IMR-90 (cell line): Measurements from ENCODE around the gene RNF180. TPM values are rescaled to one million over a fixed set of nuclear protein-coding genes. Genes with fewer than 3 reads are reported as not detected.

Experiments used
- ATAC-seq: fragments of 200-7000 bp; cut with Tn5 transposase; 2 replicates; pipeline ENCODE4 v1.9.1; 2020; ENCODE audit warnings: low read depth, mild to moderate bottlenecking, moderate library complexity
- BruUV-seq: library from RNA; stranded (reverse); fragments of 400-500 nt; replicated peaks from 2 replicates; lab custom pipeline; 2021; lab: Mats Ljungman, UMichigan
- CTCF ChIA-PET: fragments of 300-600 bp; formaldehyde crosslinking; extraction: SDS; loops from one replicate; lab custom pipeline; 2021; ENCODE audit warnings: antibody characterized with exemption; lab: Yijun Ruan, JAX
- POLR2A ChIA-PET: fragments of 300-600 bp; sonication (Branson Sonifier 250); formaldehyde crosslinking; loops from one replicate; lab custom pipeline; 2022; ENCODE audit warnings: antibody characterized with exemption; ENCODE audit not compliant: unreplicated experiment; lab: Charles Lee
- DNase-seq: peaks from one replicate; pipeline ENCODE4 v3.0.0; 2013
- H2AFZ ChIP-seq: replicated peaks from 2 replicates; pipeline ENCODE3; 2013; ENCODE audit warnings: low read length, mild to moderate bottlenecking; ENCODE audit not compliant: poor library complexity
- H2AK5ac ChIP-seq: 2 replicates; pipeline ENCODE4 v1.6.1; 2013; ENCODE audit warnings: low read depth, low read length, inconsistent platforms
- H2AK9ac ChIP-seq: replicated peaks from 2 replicates; pipeline ENCODE3; 2013; ENCODE audit warnings: mild to moderate bottlenecking, low read depth, low read length, moderate library complexity; ENCODE audit not compliant: poor library complexity
- H2BK120ac ChIP-seq: 2 replicates; pipeline ENCODE4 v1.6.1; 2013; ENCODE audit warnings: low read depth, low read length, inconsistent platforms
- H2BK15ac ChIP-seq: 3 replicates; pipeline ENCODE4 v1.6.1; 2013; ENCODE audit warnings: low read depth, low read length, inconsistent platforms
- H2BK20ac ChIP-seq: 2 replicates; pipeline ENCODE4 v1.6.1; 2013; ENCODE audit warnings: low read depth, mild to moderate bottlenecking, inconsistent platforms, low read length, moderate library complexity
- H2BK5ac ChIP-seq: 2 replicates; pipeline ENCODE4 v1.6.1; 2013; ENCODE audit warnings: mild to moderate bottlenecking, low read depth, low read length, inconsistent platforms; ENCODE audit not compliant: poor library complexity, severe bottlenecking
- H3K14ac ChIP-seq: replicated peaks from 2 replicates; pipeline ENCODE4 v1.6.1; 2013; ENCODE audit warnings: low read depth, low read length, inconsistent platforms
- H3K18ac ChIP-seq: 2 replicates; pipeline ENCODE4 v1.6.1; 2013; ENCODE audit warnings: low read depth, low read length, control low read depth
- H3K23ac ChIP-seq: 2 replicates; pipeline ENCODE4 v1.6.1; 2013; ENCODE audit warnings: low read depth, low read length, inconsistent platforms
- H3K27ac ChIP-seq: 2 replicates; pipeline ENCODE4 v1.5.1; 2013; ENCODE audit warnings: mild to moderate bottlenecking, control low read depth, low read length; ENCODE audit not compliant: insufficient read depth
- H3K27me3 ChIP-seq: 2 replicates; pipeline ENCODE4 v1.6.1; 2013; ENCODE audit warnings: low read length; ENCODE audit not compliant: control insufficient read depth, insufficient read depth
- H3K36me3 ChIP-seq: 2 replicates; pipeline ENCODE4 v1.6.1; 2013; ENCODE audit warnings: low read length, mixed read lengths; ENCODE audit not compliant: control insufficient read depth, insufficient read depth
- H3K4ac ChIP-seq: 2 replicates; pipeline ENCODE4 v1.6.1; 2013; ENCODE audit warnings: low read depth, low read length, inconsistent platforms
- H3K4me1 ChIP-seq: 2 replicates; pipeline ENCODE4 v1.6.1; 2013; ENCODE audit warnings: low read length, mixed read lengths; ENCODE audit not compliant: control insufficient read depth, insufficient read depth
- H3K4me2 ChIP-seq: 2 replicates; pipeline ENCODE4 v1.6.1; 2013; ENCODE audit warnings: low read depth, mild to moderate bottlenecking, control low read depth, low read length, moderate library complexity
- H3K4me3 ChIP-seq: 2 replicates; pipeline ENCODE4 v1.5.1; 2013; ENCODE audit warnings: low read depth, mild to moderate bottlenecking, control low read depth, low read length, moderate library complexity; ENCODE audit not compliant: insufficient read depth
- H3K56ac ChIP-seq: 2 replicates; pipeline ENCODE4 v1.6.1; 2013; ENCODE audit warnings: low read length, inconsistent platforms; ENCODE audit not compliant: insufficient read depth; ENCODE audit errors: extremely low read depth
- H3K79me1 ChIP-seq, 2 experiments: 2 replicates each; pipeline ENCODE4 v1.6.1; 2013; ENCODE audit warnings: low read length in 2 of 2, inconsistent platforms in 1 of 2, low read depth in 1 of 2
- H3K9ac ChIP-seq: 2 replicates; pipeline ENCODE4 v1.6.1; 2013; ENCODE audit warnings: low read depth, low read length, control low read depth
- H3K9me1 ChIP-seq: 2 replicates; pipeline ENCODE4 v1.6.1; 2013; ENCODE audit warnings: low read length, inconsistent platforms; ENCODE audit not compliant: insufficient read depth
- H3K9me3 ChIP-seq: 2 replicates; pipeline ENCODE4 v1.6.1; 2013; ENCODE audit warnings: low read length; ENCODE audit not compliant: control insufficient read depth, insufficient read depth
- H4K20me1 ChIP-seq: 2 replicates; pipeline ENCODE4 v1.6.1; 2013; ENCODE audit warnings: low read length, inconsistent platforms; ENCODE audit not compliant: insufficient read depth
- H4K5ac ChIP-seq: 2 replicates; pipeline ENCODE4 v1.6.1; 2013; ENCODE audit warnings: mild to moderate bottlenecking, low read depth, low read length, control low read depth
- H4K8ac ChIP-seq, 2 experiments: 2 replicates each; pipeline ENCODE4 v1.6.1; 2013; ENCODE audit warnings: low read depth in 2 of 2, low read length in 2 of 2, control low read depth in 1 of 2, inconsistent platforms in 1 of 2
- H4K91ac ChIP-seq: 2 replicates; pipeline ENCODE4 v1.6.1; 2013; ENCODE audit warnings: low read depth, low read length, inconsistent platforms; ENCODE audit not compliant: insufficient read depth
- BHLHE40 ChIP-seq: fragments of 150-350 bp; IDR thresholded peaks from 2 replicates; pipeline ENCODE4 v1.6.1; 2016; ENCODE audit warnings: mild to moderate bottlenecking, low read depth, low read length
- CEBPB ChIP-seq: IDR thresholded peaks from 2 replicates; pipeline ENCODE4 v1.6.1; 2012; ENCODE audit warnings: low read depth, low read length, improper control_type of control experiment
- CHD1 ChIP-seq: IDR thresholded peaks from 2 replicates; pipeline ENCODE4 v1.6.1; 2012; ENCODE audit warnings: low read depth, low read length, improper control_type of control experiment
- CTCF ChIP-seq: conservative IDR thresholded peaks from 2 replicates; pipeline ENCODE4 v1.5.1; 2012; ENCODE audit warnings: mild to moderate bottlenecking, low read depth, low read length, improper control_type of control experiment
- ELK1 ChIP-seq: fragments of 150-350 bp; IDR thresholded peaks from 2 replicates; pipeline ENCODE4 v1.6.1; 2016; ENCODE audit warnings: low read depth, mild to moderate bottlenecking, low read length, moderate library complexity, borderline replicate concordance
- FOS ChIP-seq: fragments of 150-350 bp; IDR thresholded peaks from 2 replicates; pipeline ENCODE4 v1.6.1; 2016; ENCODE audit warnings: low read depth, low read length
- MAFK ChIP-seq: IDR thresholded peaks from 2 replicates; pipeline ENCODE4 v1.6.1; 2012; ENCODE audit warnings: low read depth, low read length, improper control_type of control experiment
- MAZ ChIP-seq: IDR thresholded peaks from 2 replicates; pipeline ENCODE4 v1.6.1; 2012; ENCODE audit warnings: low read depth, mild to moderate bottlenecking, low read length, improper control_type of control experiment, moderate library complexity, borderline replicate concordance
- MXI1 ChIP-seq: IDR thresholded peaks from 2 replicates; pipeline ENCODE4 v1.6.1; 2012; ENCODE audit warnings: low read depth, mild to moderate bottlenecking, low read length, moderate library complexity, borderline replicate concordance
- NFE2L2 ChIP-seq: fragments of 150-350 bp; IDR thresholded peaks from 2 replicates; pipeline ENCODE4 v1.6.1; 2016; ENCODE audit warnings: low read depth, mild to moderate bottlenecking, low read length
- POLR2A ChIP-seq: IDR thresholded peaks from 2 replicates; pipeline ENCODE4 v1.6.1; 2012; ENCODE audit warnings: mild to moderate bottlenecking, low read depth, low read length
- RAD21 ChIP-seq: IDR thresholded peaks from 2 replicates; pipeline ENCODE4 v1.6.1; 2012; ENCODE audit warnings: low read length, improper control_type of control experiment
- RCOR1 ChIP-seq: IDR thresholded peaks from 2 replicates; pipeline ENCODE4 v1.6.1; 2012; ENCODE audit warnings: mild to moderate bottlenecking, low read length, improper control_type of control experiment; ENCODE audit not compliant: insufficient replicate concordance
- RFX5 ChIP-seq: IDR thresholded peaks from 2 replicates; pipeline ENCODE4 v1.8.0; 2012; ENCODE audit warnings: low read depth, mild to moderate bottlenecking, low read length, moderate library complexity
- SMC3 ChIP-seq: fragments of 150-350 bp; IDR thresholded peaks from 2 replicates; pipeline ENCODE4 v1.6.1; 2016; ENCODE audit warnings: low read depth, mild to moderate bottlenecking, antibody characterized with exemption, low read length, moderate library complexity
- dilution Hi-C: fragments of 300-500 bp; cut with HindIII; formaldehyde crosslinking; loops from one replicate; pipeline ENCODE4 v1.14.3; 2018; ENCODE audit warnings: low sequenced_read_pairs; ENCODE audit not compliant: unreplicated experiment
- in situ Hi-C: fragments of 300-500 bp; cut with MboI; formaldehyde crosslinking; loops from 3 replicates; pipeline ENCODE4 v1.14.3; 2019; ENCODE audit warnings: low sequenced_read_pairs, inconsistent platforms, mixed read lengths
- intact Hi-C: fragments of 100-400 bp; cut with micrococcal nuclease; formaldehyde crosslinking; loops from 2 replicates; pipeline ENCODE4 v1.10.0; 2022
- polyA plus RNA-seq, 3 experiments: library from polyadenylated mRNA; depleted of rRNA; stranded (reverse); fragments of >200 nt; gene quantifications; 2 replicates each; pipeline ENCODE4 v1.2.3, GENCODE V29; 2012; ENCODE audit warnings: low replicate concordance in 1 of 3
- total RNA-seq: library from RNA; depleted of rRNA; stranded (reverse); fragments of >200 nt; gene quantifications from 2 replicates; pipeline ENCODE4 v1.2.3, GENCODE V29; 2012
- TF ChIP-seq, protein P1 (sequence below): fragments of 150-350 bp; IDR thresholded peaks from 2 replicates; pipeline ENCODE4 v1.6.1; 2017; ENCODE audit warnings: mild to moderate bottlenecking, antibody characterized with exemption, low read length, low read depth

The RNF180 gene
- total and polyA plus RNA-seq, 2 of the 4 experiments (the other 2 are of a cell fraction) = 0.02 to 0.36 TPM

GRCh38 chr5:64384765-64385164 is 219.1 kb downstream of the RNF180 start:
- Histone ChIP-seq H3K18ac (no peak overlapping the region), H3K79me1 (no peaks in the 10 kb centered on the region), H3K9me1 (no peaks in the 10 kb centered on the region), H2BK5ac (no peak overlapping the region), H4K20me1 (no peaks in the 10 kb centered on the region), H3K9ac (no peak overlapping the region), H3K4me2 (no peak overlapping the region), H3K4ac (no peak overlapping the region), H2AFZ (no peak overlapping the region), H2BK120ac (no peak overlapping the region), H4K8ac (no peak overlapping the region), H2AK5ac (no peak overlapping the region), H2BK15ac (no peak overlapping the region), H3K4me1 (no peaks in the 10 kb centered on the region), H3K23ac (no peak overlapping the region), H4K5ac (no peak overlapping the region), H2AK9ac (no peak overlapping the region), H3K27me3 (no peaks in the 10 kb centered on the region), H3K4me3 (no peak overlapping the region), H2BK20ac (no peak overlapping the region), H3K14ac (no peak overlapping the region), H3K56ac (no peak overlapping the region), H3K36me3 (no peaks in the 10 kb centered on the region), H3K9me3 (no peaks in the 10 kb centered on the region), H4K91ac (no peak overlapping the region), H3K27ac (no peak overlapping the region)
- in situ Hi-C loops (no loop called here), dilution Hi-C loops (no loop called here), intact Hi-C loops (no loop called here)
- no TSS peak for BruUV-seq
- POLR2A ChIA-PET = no interaction called here
- no peak for ATAC-seq
- CTCF ChIA-PET = no interaction called here
- no peak for DNase-seq
- TF ChIP-seq RCOR1 (no peak), MXI1 (no peak), NFE2L2 (no peak), SMC3 (no peak), POLR2A (no peak), CEBPB (no peak), CTCF (no peak), ELK1 (no peak), RFX5 (no peak), FOS (no peak), MAZ (no peak), BHLHE40 (no peak), RAD21 (no peak), MAFK (no peak), CHD1 (no peak)
- TF ChIP-seq, protein P1, sequence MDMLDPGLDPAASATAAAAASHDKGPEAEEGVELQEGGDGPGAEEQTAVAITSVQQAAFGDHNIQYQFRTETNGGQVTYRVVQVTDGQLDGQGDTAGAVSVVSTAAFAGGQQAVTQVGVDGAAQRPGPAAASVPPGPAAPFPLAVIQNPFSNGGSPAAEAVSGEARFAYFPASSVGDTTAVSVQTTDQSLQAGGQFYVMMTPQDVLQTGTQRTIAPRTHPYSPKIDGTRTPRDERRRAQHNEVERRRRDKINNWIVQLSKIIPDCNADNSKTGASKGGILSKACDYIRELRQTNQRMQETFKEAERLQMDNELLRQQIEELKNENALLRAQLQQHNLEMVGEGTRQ = no peak
